GM19372 (cell line): ENCODE measurements around the gene MICAL3.
A peak's percentile ranks its signal among the peaks of the same experiment; 100 is the strongest.

ENCODE experiments used
- ATAC-seq: cut with Tn5 transposase; IDR thresholded peaks from one replicate; pipeline ENCODE4 v1.9.1; 2021; ENCODE audit warnings: mild to moderate bottlenecking, low read depth, moderate library complexity; ENCODE audit not compliant: unreplicated experiment

Gene MICAL3

GRCh38 chr22:17804331-17805080 is 219.9 kb downstream of the MICAL3 start:
- ATAC-seq: no peak

GRCh38 chr22:17803609-17804270 is 220.6 kb downstream of the MICAL3 start:
- no peak for ATAC-seq

GRCh38 chr22:17802822-17803221 is 221.5 kb downstream of the MICAL3 start:
- ATAC-seq: no peak

- no peak for ATAC-seq
These were observed 221.9 kb downstream of the MICAL3 start for GRCh38 chr22:17802411-17802810.

- peak; percentile 71 for ATAC-seq
These were observed 226.4 kb downstream of the MICAL3 start for GRCh38 chr22:17797721-17798559.

GRCh38 chr22:17796695-17797094 is 227.7 kb downstream of the MICAL3 start:
- ATAC-seq: no peak

- no peak for ATAC-seq
These were observed 228.5 kb downstream of the MICAL3 start for GRCh38 chr22:17795661-17796548.

- ATAC-seq: no peak
These were observed 229.4 kb downstream of the MICAL3 start for GRCh38 chr22:17794726-17795542.

GRCh38 chr22:17792854-17793434 is 231.4 kb downstream of the MICAL3 start:
- no peak for ATAC-seq

GRCh38 chr22:17792299-17792698 is 232.1 kb downstream of the MICAL3 start:
- no peak for ATAC-seq

- ATAC-seq: no peak
These were observed 233.2 kb downstream of the MICAL3 start for GRCh38 chr22:17791196-17791595.

- ATAC-seq: no peak
These were observed 234.8 kb downstream of the MICAL3 start for GRCh38 chr22:17789379-17790200.

- no peak for ATAC-seq
These were observed 235.6 kb downstream of the MICAL3 start for GRCh38 chr22:17788528-17789378.

GRCh38 chr22:17787716-17788330 is 236.5 kb downstream of the MICAL3 start:
- ATAC-seq: no peak

GRCh38 chr22:17787241-17787640 is 237.1 kb downstream of the MICAL3 start:
- ATAC-seq: no peak

- no peak for ATAC-seq
These were observed 237.8 kb downstream of the MICAL3 start for GRCh38 chr22:17786435-17787161.
